ENCODE data around the gene LSP1. TPM values are rescaled to one million over a fixed set of nuclear protein-coding genes. Genes with fewer than 3 reads are reported as not detected.

Gene LSP1
- total and polyA plus RNA-seq, 12 donors = 4.0 to 1,341 (median 278) TPM

DNA sequence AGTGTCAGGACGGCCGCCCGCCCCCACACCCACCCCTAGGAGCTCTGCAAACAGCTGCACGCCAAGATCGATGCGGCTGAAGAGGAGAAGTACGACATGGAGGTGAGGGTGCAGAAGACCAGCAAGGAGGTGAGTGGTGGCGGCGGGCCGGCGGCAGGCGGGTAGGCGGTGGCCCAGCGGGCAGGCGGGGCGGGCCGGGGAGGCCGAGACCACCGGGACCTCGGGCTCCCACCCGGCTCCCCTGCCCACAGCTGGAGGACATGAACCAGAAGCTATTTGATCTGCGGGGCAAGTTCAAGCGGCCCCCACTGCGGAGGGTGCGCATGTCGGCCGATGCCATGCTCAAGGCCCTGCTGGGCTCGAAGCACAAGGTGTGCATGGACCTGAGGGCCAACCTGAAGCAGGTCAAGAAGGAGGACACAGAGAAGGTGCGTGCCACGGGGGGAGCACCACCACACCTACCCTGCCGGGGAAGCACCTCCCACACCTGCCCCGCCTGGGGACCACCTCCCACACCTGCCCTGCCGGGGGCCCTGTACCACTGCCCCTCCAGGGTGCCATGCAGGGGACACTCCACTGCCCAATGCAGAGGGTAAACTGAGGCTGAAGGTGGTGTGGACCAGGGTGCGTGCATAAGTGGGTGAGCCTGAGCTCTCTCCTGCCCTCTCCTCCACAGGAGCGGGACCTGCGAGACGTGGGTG is 12.0 kb upstream of the LSP1 start:
- TF ChIP-seq, protein P1, sequence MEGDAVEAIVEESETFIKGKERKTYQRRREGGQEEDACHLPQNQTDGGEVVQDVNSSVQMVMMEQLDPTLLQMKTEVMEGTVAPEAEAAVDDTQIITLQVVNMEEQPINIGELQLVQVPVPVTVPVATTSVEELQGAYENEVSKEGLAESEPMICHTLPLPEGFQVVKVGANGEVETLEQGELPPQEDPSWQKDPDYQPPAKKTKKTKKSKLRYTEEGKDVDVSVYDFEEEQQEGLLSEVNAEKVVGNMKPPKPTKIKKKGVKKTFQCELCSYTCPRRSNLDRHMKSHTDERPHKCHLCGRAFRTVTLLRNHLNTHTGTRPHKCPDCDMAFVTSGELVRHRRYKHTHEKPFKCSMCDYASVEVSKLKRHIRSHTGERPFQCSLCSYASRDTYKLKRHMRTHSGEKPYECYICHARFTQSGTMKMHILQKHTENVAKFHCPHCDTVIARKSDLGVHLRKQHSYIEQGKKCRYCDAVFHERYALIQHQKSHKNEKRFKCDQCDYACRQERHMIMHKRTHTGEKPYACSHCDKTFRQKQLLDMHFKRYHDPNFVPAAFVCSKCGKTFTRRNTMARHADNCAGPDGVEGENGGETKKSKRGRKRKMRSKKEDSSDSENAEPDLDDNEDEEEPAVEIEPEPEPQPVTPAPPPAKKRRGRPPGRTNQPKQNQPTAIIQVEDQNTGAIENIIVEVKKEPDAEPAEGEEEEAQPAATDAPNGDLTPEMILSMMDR (IDR thresholded peaks at IDR 0.05) = no peak
- no peak for TF ChIP-seq POLR2A (IDR thresholded peaks at IDR 0.05)
- H3K9me3 ChIP-seq (replicated peaks in 1 of 3) = no peaks in the 10 kb centered on the region
- DNase-seq = peak in 3 of 7 donors; percentile 27 to 36 (median 27)
- H3K4me3 ChIP-seq = no peak overlapping the region
- intact Hi-C loops (cut with DNase I) = no loop called here
- H3K27me3 ChIP-seq = no peaks in the 10 kb centered on the region
- H3K4me1 ChIP-seq (replicated peaks in 1 of 2) = peaks cover 48 to 49% of the 10 kb centered on the region in 2 donors
- WGBS, 4 donors = 86 to 96% (median 93%) methylated on average over 22 to 37 of the region's 37 CpGs
- H3K27ac ChIP-seq = peak overlapping the region in 4 of 5 donors; percentile 76 to 96 (median 94)
- no peaks in the 10 kb centered on the region for H3K36me3 ChIP-seq (replicated peaks in 1 of 2)

- H3K4me1 ChIP-seq (replicated peaks in 1 of 2) = peaks cover 55 to 56% of the 10 kb centered on the region in 2 donors
- no peak for TF ChIP-seq POLR2A (IDR thresholded peaks at IDR 0.05)
- TF ChIP-seq, protein P1 (IDR thresholded peaks at IDR 0.05) = peak in 1 of 6 experiments; percentile 16
- H3K36me3 ChIP-seq (replicated peaks in 1 of 2) = no peaks in the 10 kb centered on the region
- H3K27me3 ChIP-seq = no peaks in the 10 kb centered on the region
- no peaks in the 10 kb centered on the region for H3K9me3 ChIP-seq (replicated peaks in 1 of 3)
- peak overlapping the region in 4 of 5 donors; percentile 76 to 96 (median 94) for H3K27ac ChIP-seq
- intact Hi-C loops (cut with DNase I) = no loop called here
- no peak overlapping the region for H3K4me3 ChIP-seq
- 75 to 82% (median 80%) methylated on average over 9 to 19 of the region's 19 CpGs for WGBS, 4 donors
- DNase-seq = peak in 3 of 7 donors; percentile 23 to 54 (median 39)
These were observed 11.3 kb upstream of the LSP1 start for GRCh38 chr11:1841511-1842148.

DNA sequence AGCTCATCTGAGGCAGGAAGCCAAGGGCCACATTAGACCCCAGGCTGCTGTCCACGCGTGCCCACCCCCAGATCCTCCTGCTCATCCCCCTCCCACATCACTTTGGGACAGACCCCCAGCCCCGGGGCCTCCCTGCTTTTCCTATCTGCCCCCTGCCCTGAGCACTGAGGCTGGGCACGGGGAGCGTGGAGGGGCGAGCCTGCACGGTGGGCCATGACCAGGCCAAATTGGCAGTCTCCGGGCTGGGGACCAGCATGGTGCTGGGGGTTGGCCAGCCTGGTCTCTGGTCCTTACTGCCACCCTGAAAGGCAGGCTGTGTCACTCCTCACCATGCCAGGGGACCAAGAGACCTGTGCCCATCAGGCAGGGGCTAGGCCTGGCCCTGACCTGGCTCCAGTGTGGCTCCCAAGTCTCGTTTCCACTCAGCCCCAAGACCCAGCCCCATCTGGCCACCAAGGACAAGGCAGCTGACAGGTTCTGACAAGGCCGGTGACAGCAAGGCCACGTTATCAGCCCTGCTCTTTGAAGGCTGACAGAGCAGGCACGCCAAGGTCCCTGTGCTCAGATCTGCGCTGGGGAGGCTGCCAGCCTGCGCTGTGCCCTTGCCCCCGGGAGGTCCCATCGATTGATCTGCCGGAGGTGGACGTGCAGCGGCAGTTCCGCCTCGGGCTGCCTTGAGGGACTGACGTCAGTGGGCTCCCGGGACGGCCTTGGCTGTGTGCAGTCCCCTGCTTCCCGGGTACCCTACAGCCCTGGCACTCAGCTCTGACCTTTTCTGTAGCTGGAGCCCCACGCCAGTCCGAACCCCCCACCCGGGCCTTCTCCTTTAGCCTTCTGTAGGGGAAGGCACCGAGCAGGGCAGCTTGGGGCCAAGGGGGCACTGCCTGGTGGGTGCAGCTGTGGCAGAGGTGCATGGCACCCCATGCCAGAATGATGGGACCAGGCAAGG is 10.5 kb upstream of the LSP1 start:
- Histone ChIP-seq H3K27me3 (no peaks in the 10 kb centered on the region), H3K27ac (peak overlapping the region; percentile 42 to 96 (median 93)), H3K4me3 (no peak overlapping the region), H3K36me3 (replicated peaks in 1 of 2) (no peaks in the 10 kb centered on the region), H3K4me1 (replicated peaks in 1 of 2) (peaks cover 60 to 63% of the 10 kb centered on the region in 2 donors), H3K9me3 (replicated peaks in 1 of 3) (no peaks in the 10 kb centered on the region)
- TF ChIP-seq POLR2A (IDR thresholded peaks at IDR 0.05) = peak in 1 of 2 donors; percentile 68
- TF ChIP-seq, protein P1 (IDR thresholded peaks at IDR 0.05) = no peak
- 34 to 55% (median 48%) methylated on average over 7 to 29 of the region's 29 CpGs for WGBS, 4 donors
- intact Hi-C loops (cut with DNase I) = no loop called here
- DNase-seq = peak; percentile 87 to 98 (median 96)

GRCh38 chr11:1843098-1843473 is 9.8 kb upstream of the LSP1 start:
- H3K27me3 ChIP-seq = no peaks in the 10 kb centered on the region
- TF ChIP-seq POLR2A (IDR thresholded peaks at IDR 0.05) = peak in 1 of 2 donors; percentile 27
- TF ChIP-seq, protein P1 (IDR thresholded peaks at IDR 0.05) = no peak
- no peak overlapping the region for H3K4me3 ChIP-seq
- peak overlapping the region; percentile 42 to 96 (median 93) for H3K27ac ChIP-seq
- DNase-seq = peak in 4 of 7 donors; percentile 57 to 64 (median 59)
- intact Hi-C loops (cut with DNase I) = no loop called here
- WGBS, 4 donors = 39 to 50% (median 49%) methylated on average over 8 to 11 of the region's 11 CpGs
- H3K9me3 ChIP-seq (replicated peaks in 1 of 3) = no peaks in the 10 kb centered on the region
- H3K4me1 ChIP-seq (replicated peaks in 1 of 2) = peaks cover 62 to 63% of the 10 kb centered on the region in 2 donors
- no peaks in the 10 kb centered on the region for H3K36me3 ChIP-seq (replicated peaks in 1 of 2)

All from adrenal gland (tissue), 12 donors.